ENCODE measurements around the gene ADAT2. TPM values are rescaled to one million over a fixed set of nuclear protein-coding genes. Genes with fewer than 3 reads are reported as not detected.

The ADAT2 gene
- polyA plus RNA-seq, 1 donor from 2014 or later: 3.3 TPM

- H3K27ac ChIP-seq (ENCODE audit: low read length): no peak overlapping the region
- H4K20me1 ChIP-seq (ENCODE audit: insufficient read depth): no peaks in the 10 kb centered on the region
- H3K9me3 ChIP-seq (ENCODE audit: low read length): no peaks in the 10 kb centered on the region
- no peaks in the 10 kb centered on the region for H3K79me2 ChIP-seq (replicated peaks; ENCODE audit: insufficient read depth, low read length)
- H3K36me3 ChIP-seq (ENCODE audit: insufficient read depth, low read length): no peaks in the 10 kb centered on the region
- H3K4me3 ChIP-seq (ENCODE audit: low read length): no peak overlapping the region
- no peak overlapping the region for H3K4me2 ChIP-seq (ENCODE audit: low read length)
- no peaks in the 10 kb centered on the region for H3F3A ChIP-seq (ENCODE audit: insufficient read depth, low read length, poor library complexity, severe bottlenecking)
- no peaks in the 10 kb centered on the region for H3K9me2 ChIP-seq (ENCODE audit: insufficient read depth, low read length)
- no peak overlapping the region for H3K9ac ChIP-seq (ENCODE audit: low read length)
- no peak for TF ChIP-seq SMC3 (conservative IDR thresholded peaks at IDR 0.05; ENCODE audit: poor library complexity)
- TF ChIP-seq EP300 (conservative IDR thresholded peaks at IDR 0.05; ENCODE audit: poor library complexity, severe bottlenecking): no peak
- no peak for TF ChIP-seq POLR2AphosphoS5 (IDR thresholded peaks at IDR 0.05)
- no peak for TF ChIP-seq RAD21 (conservative IDR thresholded peaks at IDR 0.05)
- no peak for TF ChIP-seq EZH2 (IDR thresholded peaks at IDR 0.05; ENCODE audit: borderline replicate concordance, insufficient read depth, low read length, poor library complexity, severe bottlenecking)
- no peak for TF ChIP-seq MXI1 (conservative IDR thresholded peaks at IDR 0.05; ENCODE audit: poor library complexity, severe bottlenecking)
- no peak for TF ChIP-seq REST (IDR thresholded peaks at IDR 0.05; ENCODE audit: borderline replicate concordance)
- no peak for TF ChIP-seq CTCF (IDR thresholded peaks at IDR 0.05; ENCODE audit: poor library complexity, severe bottlenecking)
- no peak for TF ChIP-seq TAF1 (IDR thresholded peaks at IDR 0.05; ENCODE audit: low read depth)
- H2AFZ ChIP-seq (ENCODE audit: low read depth, low read length): no peak overlapping the region
- H3K27me3 ChIP-seq (ENCODE audit: insufficient read depth, low read depth, low read length): no peaks in the 10 kb centered on the region
Observed at GRCh38 chr6:143432588-143432987, 17.9 kb downstream of the ADAT2 start.

GRCh38 chr6:143431226-143431625 lies 19.3 kb downstream of the ADAT2 start:
- Histone ChIP-seq H2AFZ (ENCODE audit: low read depth, low read length) (no peak overlapping the region), H3K27ac (ENCODE audit: low read length) (no peak overlapping the region), H3K79me2 (replicated peaks; ENCODE audit: insufficient read depth, low read length) (no peaks in the 10 kb centered on the region), H3K27me3 (ENCODE audit: insufficient read depth, low read depth, low read length) (no peaks in the 10 kb centered on the region), H3K4me3 (ENCODE audit: low read length) (no peak overlapping the region), H3K9me2 (ENCODE audit: insufficient read depth, low read length) (no peaks in the 10 kb centered on the region), H3K9ac (ENCODE audit: low read length) (no peak overlapping the region), H4K20me1 (ENCODE audit: insufficient read depth) (no peaks in the 10 kb centered on the region), H3K4me2 (ENCODE audit: low read length) (no peak overlapping the region), H3K9me3 (ENCODE audit: low read length) (no peaks in the 10 kb centered on the region), H3F3A (ENCODE audit: insufficient read depth, low read length, poor library complexity, severe bottlenecking) (no peaks in the 10 kb centered on the region), H3K36me3 (ENCODE audit: insufficient read depth, low read length) (no peaks in the 10 kb centered on the region)
- TF ChIP-seq REST (IDR thresholded peaks at IDR 0.05; ENCODE audit: borderline replicate concordance): no peak
- no peak for TF ChIP-seq CTCF (IDR thresholded peaks at IDR 0.05; ENCODE audit: poor library complexity, severe bottlenecking)
- no peak for TF ChIP-seq MXI1 (conservative IDR thresholded peaks at IDR 0.05; ENCODE audit: poor library complexity, severe bottlenecking)
- TF ChIP-seq EZH2 (IDR thresholded peaks at IDR 0.05; ENCODE audit: borderline replicate concordance, insufficient read depth, low read length, poor library complexity, severe bottlenecking): no peak
- no peak for TF ChIP-seq POLR2AphosphoS5 (IDR thresholded peaks at IDR 0.05)
- TF ChIP-seq RAD21 (conservative IDR thresholded peaks at IDR 0.05): no peak
- no peak for TF ChIP-seq TAF1 (IDR thresholded peaks at IDR 0.05; ENCODE audit: low read depth)
- no peak for TF ChIP-seq EP300 (conservative IDR thresholded peaks at IDR 0.05; ENCODE audit: poor library complexity, severe bottlenecking)
- TF ChIP-seq SMC3 (conservative IDR thresholded peaks at IDR 0.05; ENCODE audit: poor library complexity): no peak

Measured in neural cell (in vitro differentiated cells).